Right renal cortex interstitium (tissue), 3 donors: ENCODE data around the gene PELI1. TPM values are rescaled to one million over a fixed set of nuclear protein-coding genes. Genes with fewer than 3 reads are reported as not detected.

Source experiments
- polyA plus RNA-seq, 3 donors: library from polyadenylated mRNA; unstranded; fragments of 120-200 nt; gene quantifications; one replicate each; pipeline ENCODE4 v1.2.1, GENCODE V29; 2013; ENCODE audit not compliant: insufficient read length in 3 of 3

PELI1 gene
- polyA plus RNA-seq, 3 donors, result 32.3 to 33.3 (median 32.3) TPM

Other genes with a start within 250 kb of the PELI1 start
- 10 to 100 TPM; 55.5 to 57.5 (median 56.2) TPM for gene VPS54, start 125.0 kb downstream of the PELI1 start, polyA plus RNA-seq